ENCODE measurements around the gene TGDS. TPM values are rescaled to one million over a fixed set of nuclear protein-coding genes. Genes with fewer than 3 reads are reported as not detected.

The TGDS gene
- total RNA-seq, 1 donor from 2014 or later = 9.3 TPM

GRCh38 chr13:94601446-94602431 is 5.8 kb upstream of the TGDS start, which contains the start of gene GPR180:
Gene GPR180, plus strand, starts transcription at chr13:94601857. Its CDS starts 71 bp downstream, at chr13:94601928.
- DNase-seq (ENCODE audit: extremely low read depth, low read depth, low spot score) = peak; percentile 93

- DNase-seq (ENCODE audit: extremely low read depth, low read depth, low spot score) = no peak
Observed at GRCh38 chr13:94599877-94600276, 3.9 kb upstream of the TGDS start.

- no peak for DNase-seq (ENCODE audit: extremely low read depth, low read depth, low spot score)
Observed at GRCh38 chr13:94598281-94598680, 2.3 kb upstream of the TGDS start.

- DNase-seq (ENCODE audit: extremely low read depth, low read depth, low spot score) = no peak
Observed at GRCh38 chr13:94596575-94596971, 621 bp upstream of the TGDS start.

- no peak for DNase-seq (ENCODE audit: extremely low read depth, low read depth, low spot score)
Observed at GRCh38 chr13:94595001-94595949, 677 bp downstream of the TGDS start.

- DNase-seq (ENCODE audit: extremely low read depth, low read depth, low spot score) = no peak
Observed at GRCh38 chr13:94590744-94591143, 5.2 kb downstream of the TGDS start.

- no peak for DNase-seq (ENCODE audit: extremely low read depth, low read depth, low spot score)
Observed at GRCh38 chr13:94588541-94588940, 7.4 kb downstream of the TGDS start.

GRCh38 chr13:94586371-94586770 is 9.6 kb downstream of the TGDS start:
- DNase-seq (ENCODE audit: extremely low read depth, low read depth, low spot score) = no peak

DNA sequence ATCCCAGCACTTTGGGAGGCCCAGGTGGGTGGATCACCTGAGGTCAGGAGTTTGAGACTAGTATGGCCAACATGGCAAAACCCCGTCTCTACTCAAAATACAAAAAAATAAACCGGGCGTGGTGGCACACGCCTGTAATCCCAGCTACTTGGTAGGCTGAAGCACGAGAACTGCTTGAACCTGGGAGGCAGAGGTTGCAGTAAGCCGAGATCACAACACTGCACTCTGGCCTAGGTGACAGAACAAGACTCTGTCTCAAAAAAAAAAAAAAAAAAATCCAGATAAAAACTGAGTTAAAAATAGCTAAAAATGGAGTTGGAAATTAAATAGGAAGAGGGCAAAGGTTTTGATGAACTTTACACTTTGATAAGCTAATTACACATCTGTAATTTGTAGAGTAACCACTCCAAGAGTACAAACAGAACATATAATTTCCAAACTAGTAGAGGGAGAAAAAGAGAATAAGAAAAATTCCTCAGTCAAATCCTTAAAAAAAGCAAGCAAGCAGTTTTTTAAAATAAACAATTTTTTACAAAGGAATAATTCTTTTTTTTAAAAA is 10.3 kb downstream of the TGDS start:
- DNase-seq (ENCODE audit: extremely low read depth, low read depth, low spot score) = no peak

GRCh38 chr13:94583926-94584325 is 12.0 kb downstream of the TGDS start:
- no peak for DNase-seq (ENCODE audit: extremely low read depth, low read depth, low spot score)

- DNase-seq (ENCODE audit: extremely low read depth, low read depth, low spot score) = no peak
Observed at GRCh38 chr13:94579063-94579462, 16.9 kb downstream of the TGDS start.

DNA sequence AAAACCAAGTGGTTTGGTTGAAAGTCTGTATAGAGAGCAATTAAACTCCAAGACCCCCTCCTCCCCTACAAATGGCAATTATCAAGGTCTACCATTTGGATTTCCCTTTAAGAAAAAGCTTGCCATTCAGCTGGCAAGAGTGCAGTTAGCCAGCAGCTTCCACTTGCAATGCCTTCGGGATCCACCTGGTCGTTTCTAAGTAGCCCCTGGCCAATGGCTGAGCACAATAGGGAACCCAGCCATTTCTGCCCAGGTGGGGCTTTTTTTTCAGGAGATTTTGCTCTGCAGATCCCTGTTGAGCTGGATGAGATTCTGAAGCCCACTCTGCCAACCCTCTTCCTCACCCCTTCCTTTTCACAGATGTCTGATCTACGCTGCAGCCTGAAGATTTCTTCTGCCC is 26.3 kb downstream of the TGDS start:
- no peak for DNase-seq (ENCODE audit: extremely low read depth, low read depth, low spot score)

DNA sequence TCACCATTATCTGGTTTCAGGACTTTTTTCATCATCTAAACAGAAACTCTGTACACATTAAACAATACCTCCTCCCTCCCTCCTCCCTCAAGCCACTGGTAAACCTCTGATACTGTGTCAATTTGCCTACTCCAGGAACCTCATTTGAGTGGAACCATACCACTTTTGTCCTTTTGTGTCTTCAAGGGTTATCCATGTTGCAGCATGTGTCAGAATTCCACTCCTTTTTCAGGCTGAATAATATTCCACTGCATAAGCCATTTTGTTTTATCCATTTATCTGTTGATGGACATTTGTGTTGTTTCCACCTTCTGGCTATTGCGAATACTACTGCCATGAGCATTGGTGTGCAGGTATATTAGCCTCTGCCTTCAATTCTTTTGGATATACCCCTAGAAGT is 27.5 kb downstream of the TGDS start:
- no peak for DNase-seq (ENCODE audit: extremely low read depth, low read depth, low spot score)

- DNase-seq (ENCODE audit: extremely low read depth, low read depth, low spot score) = no peak
Observed at GRCh38 chr13:94567581-94567980, 28.4 kb downstream of the TGDS start.

- no peak for DNase-seq (ENCODE audit: extremely low read depth, low read depth, low spot score)
Observed at GRCh38 chr13:94561126-94561525, 34.8 kb downstream of the TGDS start.

DNA sequence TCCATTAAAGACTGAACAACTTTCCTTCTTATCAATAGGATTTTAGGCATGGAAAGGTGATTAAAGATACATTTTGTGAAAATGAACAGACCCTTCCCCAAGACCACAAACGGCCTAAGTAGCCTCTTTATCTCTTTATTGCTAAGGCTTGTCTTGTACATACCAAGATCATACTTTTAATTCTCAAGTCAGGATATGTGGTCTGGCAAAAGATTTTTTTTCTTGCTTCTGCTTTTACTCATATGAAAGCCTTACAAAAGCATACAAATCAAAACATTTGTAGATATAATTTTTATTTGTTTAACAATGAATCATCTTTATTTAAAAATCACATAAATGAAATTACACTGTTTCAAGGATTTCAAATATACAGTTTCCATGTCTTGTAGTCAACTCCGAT is 35.8 kb downstream of the TGDS start:
- no peak for DNase-seq (ENCODE audit: extremely low read depth, low read depth, low spot score)

- DNase-seq (ENCODE audit: extremely low read depth, low read depth, low spot score) = no peak
Observed at GRCh38 chr13:94559222-94559795, 36.6 kb downstream of the TGDS start.

GRCh38 chr13:94558716-94559115 is 37.2 kb downstream of the TGDS start:
- no peak for DNase-seq (ENCODE audit: extremely low read depth, low read depth, low spot score)

DNA sequence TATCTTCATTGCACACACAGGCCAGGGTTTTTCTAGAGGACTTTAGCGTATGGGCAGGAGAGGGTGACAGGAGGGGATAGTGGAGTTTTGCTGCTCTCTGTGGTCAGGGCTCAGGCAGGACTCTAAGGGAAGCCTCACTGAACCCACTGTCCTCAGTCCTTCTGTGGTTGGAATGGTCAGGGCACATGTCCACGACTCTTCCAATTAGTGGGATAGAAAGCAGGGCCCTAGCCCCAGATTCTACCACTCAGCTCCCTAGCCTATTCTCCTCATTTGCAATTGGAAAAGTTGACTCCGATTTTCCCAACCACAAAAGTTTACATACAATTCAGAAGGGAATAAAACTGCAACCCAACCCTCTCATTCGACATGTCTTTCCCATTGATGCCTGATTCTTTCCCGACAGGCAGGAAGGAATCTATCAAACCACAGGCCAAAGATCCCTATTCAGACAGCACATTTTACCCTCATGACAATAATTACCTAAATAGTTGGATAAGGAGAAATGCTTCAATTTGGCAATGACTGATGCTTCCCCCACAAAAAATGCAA is 38.2 kb downstream of the TGDS start:
- no peak for DNase-seq (ENCODE audit: extremely low read depth, low read depth, low spot score)

- no peak for DNase-seq (ENCODE audit: extremely low read depth, low read depth, low spot score)
Observed at GRCh38 chr13:94556621-94557020, 39.3 kb downstream of the TGDS start.
